ENCODE results near the gene SESN3. TPM values are rescaled to one million over a fixed set of nuclear protein-coding genes. Genes with fewer than 3 reads are reported as not detected.
"Not testable (repeated sequence)": the region's sequence is repeated elsewhere in the genome, so short reads cannot be mapped to it uniquely, and the experiment has no call there.

SESN3 gene
- total RNA-seq, 1 donor: 23.4 TPM

- DNase-seq (ENCODE audit: low read depth in 2 of 3, low spot score in 2 of 3): no peak
These were observed 21.6 kb upstream of the SESN3 start for GRCh38 chr11:95252586-95252985.

DNA sequence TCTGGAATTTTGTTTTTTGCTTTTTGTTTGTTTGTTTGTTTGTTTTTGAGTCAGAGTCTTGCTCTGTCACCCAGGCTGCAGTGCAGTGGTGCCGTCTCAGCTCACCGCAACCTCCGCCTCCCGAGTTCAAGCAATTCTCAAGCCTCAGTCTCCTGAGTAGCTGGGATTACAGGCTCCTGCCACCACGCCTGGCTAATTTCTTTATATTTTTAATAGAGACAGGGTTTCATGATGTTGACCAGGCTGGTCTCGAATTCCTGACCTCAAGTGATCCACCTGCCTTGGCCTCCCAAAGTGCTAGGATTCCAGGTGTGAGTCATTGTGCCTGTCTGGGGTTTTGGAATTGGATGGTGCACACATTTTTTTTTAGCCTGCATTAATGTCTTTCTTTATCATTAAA is 20.9 kb upstream of the SESN3 start:
- not testable (repeated sequence) for DNase-seq (ENCODE audit: low read depth in 2 of 3, low spot score in 2 of 3)

DNA sequence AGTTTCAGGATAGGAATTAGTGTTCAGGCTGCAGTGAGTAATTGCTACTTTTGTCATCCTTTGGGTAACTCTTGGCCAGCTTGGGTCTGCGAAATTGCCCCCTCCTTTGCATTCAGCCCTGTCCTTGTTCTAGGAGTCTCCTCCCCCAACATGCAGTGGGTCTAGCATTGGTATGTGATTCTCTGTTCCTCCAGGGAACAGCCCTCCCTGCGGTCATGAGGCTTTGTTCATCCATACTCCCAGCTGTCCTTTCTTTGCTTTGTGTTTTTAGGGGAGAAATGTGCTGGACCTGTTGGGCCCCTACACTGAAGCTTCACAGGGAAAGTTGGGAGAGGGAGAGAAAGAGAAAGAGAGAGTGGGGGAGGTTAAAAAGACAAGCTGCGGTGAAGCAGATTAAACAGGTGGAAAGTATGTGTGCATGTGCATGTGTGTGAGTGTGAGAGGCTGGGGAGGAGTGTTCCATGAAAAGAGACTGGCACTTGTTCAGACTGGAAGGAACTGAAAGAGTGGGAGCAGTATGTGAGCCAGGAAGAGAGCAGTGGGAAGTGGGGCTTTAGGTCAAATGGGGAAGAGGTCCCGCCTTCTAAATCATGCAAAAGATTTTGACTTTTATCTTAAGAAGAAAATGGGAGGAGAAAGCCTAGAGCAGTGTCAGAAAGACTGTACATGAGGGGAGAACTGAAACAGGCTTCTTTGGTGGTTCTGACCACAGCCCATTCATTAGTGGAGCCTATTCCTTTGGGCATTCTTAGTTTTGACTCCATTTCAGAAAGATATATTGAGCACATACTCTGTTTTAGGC is 17.9 kb upstream of the SESN3 start:
- no peak for DNase-seq (ENCODE audit: low read depth in 2 of 3, low spot score in 2 of 3)

- no peak for DNase-seq (ENCODE audit: low read depth in 2 of 3, low spot score in 2 of 3)
These were observed 16.9 kb upstream of the SESN3 start for GRCh38 chr11:95247883-95248282.

- no peak for DNase-seq (ENCODE audit: low read depth in 2 of 3, low spot score in 2 of 3)
These were observed 16.2 kb upstream of the SESN3 start for GRCh38 chr11:95247127-95247684.

GRCh38 chr11:95245581-95245980 is 14.6 kb upstream of the SESN3 start:
- no peak for DNase-seq (ENCODE audit: low read depth in 2 of 3, low spot score in 2 of 3)

GRCh38 chr11:95245038-95245437 is 14.0 kb upstream of the SESN3 start:
- DNase-seq (ENCODE audit: low read depth in 2 of 3, low spot score in 2 of 3): no peak

- DNase-seq (ENCODE audit: low read depth in 2 of 3, low spot score in 2 of 3): no peak
These were observed 12.7 kb upstream of the SESN3 start for GRCh38 chr11:95243673-95244072.

DNA sequence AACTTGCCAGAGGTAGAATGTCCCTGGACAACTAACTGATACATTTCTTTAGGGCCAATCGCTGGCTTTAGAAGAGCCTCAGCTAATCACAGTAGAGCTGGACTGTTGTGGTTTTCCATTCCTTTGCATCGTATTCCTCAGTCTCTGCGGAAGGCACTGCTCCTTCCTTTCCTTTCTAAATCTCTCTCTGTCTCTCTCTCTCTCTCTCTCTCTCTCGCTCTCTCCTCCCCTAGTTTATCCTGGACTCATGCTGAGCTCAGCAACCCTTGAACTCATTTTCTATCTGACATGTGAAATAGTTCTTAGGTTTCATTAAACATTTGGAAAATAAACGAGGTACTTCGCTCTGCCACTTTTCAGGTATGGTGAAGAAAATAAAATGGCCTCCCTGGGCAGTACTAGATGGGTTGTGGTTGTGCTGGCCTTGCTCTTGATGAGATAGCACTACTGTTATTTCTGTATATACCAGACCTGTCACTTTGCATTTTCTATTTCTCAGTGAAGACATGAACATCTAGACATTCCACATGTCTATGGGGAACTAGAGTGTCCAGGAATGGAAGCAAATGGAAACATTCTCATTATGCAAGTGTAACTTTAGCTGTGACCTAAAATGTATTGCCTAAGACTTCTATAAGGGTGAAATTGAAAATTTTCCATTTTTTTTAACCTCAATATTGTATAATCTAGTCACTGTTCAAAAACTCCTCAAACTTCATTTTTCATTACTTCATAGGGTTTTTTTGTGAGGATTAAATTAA is 12.0 kb upstream of the SESN3 start:
- no peak for DNase-seq (ENCODE audit: low read depth in 2 of 3, low spot score in 2 of 3)

- DNase-seq (ENCODE audit: low read depth in 2 of 3, low spot score in 2 of 3): no peak
These were observed 11.3 kb upstream of the SESN3 start for GRCh38 chr11:95242091-95242844.

- no peak for DNase-seq (ENCODE audit: low read depth in 2 of 3, low spot score in 2 of 3)
These were observed 10.7 kb upstream of the SESN3 start for GRCh38 chr11:95241681-95242081.

GRCh38 chr11:95239871-95240649 is 9.1 kb upstream of the SESN3 start:
- DNase-seq (ENCODE audit: low read depth in 2 of 3, low spot score in 2 of 3): no peak

DNA sequence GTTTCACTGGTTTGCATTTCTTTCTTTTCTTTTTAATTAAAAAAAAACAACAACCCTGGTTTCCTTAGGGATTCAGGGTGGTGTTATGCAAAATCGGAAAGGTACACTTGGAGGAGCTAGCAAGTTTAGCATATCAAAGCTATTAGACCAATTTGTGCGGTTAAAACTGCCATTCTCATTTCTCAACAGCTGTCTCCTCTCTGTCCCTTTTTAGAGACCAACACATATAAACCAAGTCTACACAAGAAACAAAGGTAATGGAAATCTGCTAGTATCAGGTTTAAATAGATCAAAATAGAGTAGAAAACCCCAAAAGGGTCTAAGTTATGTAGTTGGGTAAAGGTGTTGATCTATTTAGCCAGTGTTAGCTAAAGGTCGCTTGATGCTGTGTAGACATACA is 1.7 kb upstream of the SESN3 start:
- DNase-seq (ENCODE audit: low read depth in 2 of 3, low spot score in 2 of 3): no peak

- peak; percentile 51 to 89 (median 77) for DNase-seq (ENCODE audit: low read depth in 2 of 3, low spot score in 2 of 3)
These were observed 1.0 kb upstream of the SESN3 start for GRCh38 chr11:95231881-95232605.

GRCh38 chr11:95230810-95231126 is 234 bp downstream of the SESN3 start:
- no peak for DNase-seq (ENCODE audit: low read depth in 2 of 3, low spot score in 2 of 3)

GRCh38 chr11:95229993-95230809 is 801 bp downstream of the SESN3 start:
- no peak for DNase-seq (ENCODE audit: low read depth in 2 of 3, low spot score in 2 of 3)

GRCh38 chr11:95229199-95229992 is 1.6 kb downstream of the SESN3 start:
- no peak for DNase-seq (ENCODE audit: low read depth in 2 of 3, low spot score in 2 of 3)

DNA sequence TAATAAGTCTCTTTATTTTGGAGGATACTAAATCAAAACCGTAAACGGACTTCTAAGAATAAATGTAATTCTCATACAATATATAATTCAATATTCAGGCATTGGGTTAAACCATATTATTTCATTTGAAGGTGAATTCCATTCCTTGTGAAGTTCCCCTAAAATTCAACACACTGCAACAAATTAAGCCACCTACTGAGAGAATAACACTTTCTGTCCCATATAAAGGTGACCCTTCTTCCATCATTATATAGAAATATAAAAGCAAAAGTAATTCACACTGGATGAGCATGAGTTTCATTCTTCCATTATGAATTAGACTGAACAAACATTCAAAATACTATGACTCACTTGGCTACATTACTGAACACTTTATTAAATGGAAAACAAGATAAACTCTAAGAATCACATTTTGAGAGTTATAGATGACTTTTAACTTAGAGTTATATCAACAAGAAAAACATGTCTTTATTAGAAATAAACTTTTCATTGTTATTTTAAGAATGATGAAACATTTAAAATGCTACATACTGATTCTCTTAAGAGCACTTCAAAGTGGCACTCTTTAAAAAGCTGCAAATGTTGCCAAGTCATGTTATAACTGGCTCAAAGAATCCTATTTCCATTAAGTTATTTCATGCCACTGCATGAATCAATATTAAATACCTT is 2.8 kb downstream of the SESN3 start:
- DNase-seq (ENCODE audit: low read depth in 2 of 3, low spot score in 2 of 3): no peak

Measured in hematopoietic multipotent progenitor cell (in vitro differentiated cells).